GM12878 (cell line): ENCODE data around the gene GMDS. TPM values are rescaled to one million over a fixed set of nuclear protein-coding genes. Genes with fewer than 3 reads are reported as not detected.

ENCODE experiments used
- ATAC-seq: fragments of 200-7000 bp; cut with Tn5 transposase; 3 replicates; pipeline ENCODE4 v1.9.1; 2020; ENCODE audit warnings: mild to moderate bottlenecking, moderate library complexity
- BruUV-seq: library from RNA; stranded (reverse); fragments of 400-500 nt; replicated peaks from 2 replicates; lab custom pipeline; 2021; lab: Mats Ljungman, UMichigan
- CTCF ChIA-PET: fragments of 300-600 bp; sonication (Branson Sonifier 250); formaldehyde crosslinking; extraction: SDS; loops from one replicate; lab custom pipeline; 2021; ENCODE audit warnings: inconsistent platforms; lab: Yijun Ruan, JAX
- POLR2A ChIA-PET: fragments of 350-600 bp; formaldehyde crosslinking; extraction: SDS; loops from one replicate; lab custom pipeline; 2021; ENCODE audit warnings: inconsistent platforms; lab: Charles Lee
- RAD21 ChIA-PET: fragments of 300-600 bp; sonication (Branson Sonifier 250); formaldehyde crosslinking; loops from one replicate; lab custom pipeline; 2023; ENCODE audit warnings: antibody characterized with exemption; ENCODE audit not compliant: unreplicated experiment; lab: Charles Lee
- SMC1A ChIA-PET: fragments of 300-600 bp; sonication (Branson Sonifier 250); formaldehyde crosslinking; loops from one replicate; lab custom pipeline; 2023; ENCODE audit not compliant: unreplicated experiment, uncharacterized antibody; lab: Charles Lee
- DNase-seq: peaks from one replicate; pipeline ENCODE4 v3.0.0-alpha.2; 2011; ENCODE audit warnings: low read depth, low spot score
- FAIRE-seq: peaks from 3 replicates; lab custom pipeline; 2011; peaks lifted over from hg19 to GRCh38; lab: Jason Lieb, UNC
- H2AFZ ChIP-seq: 2 replicates; pipeline ENCODE4 v1.6.0; 2011; ENCODE audit warnings: low read depth, low read length, control low read depth; ENCODE audit not compliant: control insufficient read depth
- H3K27ac ChIP-seq: 2 replicates; pipeline ENCODE4 v1.5.1; 2011; ENCODE audit warnings: control low read depth; ENCODE audit not compliant: control insufficient read depth, insufficient read depth
- H3K27me3 ChIP-seq, 2 experiments: replicated peaks in 1 of 2; 2 replicates each; pipeline versions ENCODE4 v1.6.0 to v1.6.1; 2011; ENCODE audit warnings: low read length in 1 of 2; ENCODE audit not compliant: control insufficient read depth in 2 of 2, insufficient read depth in 2 of 2
- H3K36me3 ChIP-seq, 2 experiments: 2 replicates each; pipeline ENCODE4 v1.5.1; 2011; ENCODE audit warnings: low read length in 1 of 2; ENCODE audit not compliant: control insufficient read depth in 2 of 2, insufficient read depth in 2 of 2
- H3K4me1 ChIP-seq: 2 replicates; pipeline ENCODE4 v1.6.1; 2011; ENCODE audit warnings: mild to moderate bottlenecking, low read length, moderate library complexity, mixed read lengths; ENCODE audit not compliant: control insufficient read depth, insufficient read depth
- H3K4me2 ChIP-seq: 2 replicates; pipeline ENCODE4 v1.6.0; 2011; ENCODE audit warnings: control low read depth; ENCODE audit not compliant: control insufficient read depth, insufficient read depth
- H3K4me3 ChIP-seq: fragments of 200-600 bp; sonication (generic); 2 replicates; pipeline ENCODE4 v1.5.1; 2016
- H3K79me2 ChIP-seq: 2 replicates; pipeline ENCODE4 v1.6.0; 2011; ENCODE audit warnings: low read length; ENCODE audit not compliant: control insufficient read depth, insufficient read depth
- H3K9ac ChIP-seq: 2 replicates; pipeline ENCODE4 v1.8.0; 2011; ENCODE audit warnings: low read length, control low read depth, mixed read lengths; ENCODE audit not compliant: control insufficient read depth, insufficient read depth
- H3K9me3 ChIP-seq: replicated peaks from 3 replicates; pipeline ENCODE4 v1.5.1; 2011; ENCODE audit warnings: mild to moderate bottlenecking, low read length; ENCODE audit not compliant: control insufficient read depth, insufficient read depth
- H4K20me1 ChIP-seq: 2 replicates; pipeline ENCODE4 v1.6.0; 2011; ENCODE audit not compliant: control insufficient read depth, insufficient read depth
- ATF7 ChIP-seq: fragments of 450-650 bp; IDR thresholded peaks from 2 replicates; pipeline ENCODE4 v1.6.1; 2016; ENCODE audit warnings: low read depth, mild to moderate bottlenecking
- BRCA1 ChIP-seq: IDR thresholded peaks from 2 replicates; pipeline ENCODE4 v1.6.1; 2011; ENCODE audit warnings: low read depth, low read length, improper control_type of control experiment
- CHD2 ChIP-seq: IDR thresholded peaks from 2 replicates; pipeline ENCODE4 v1.6.1; 2011; ENCODE audit warnings: low read depth, low read length, improper control_type of control experiment, borderline replicate concordance
- ESRRA ChIP-seq: IDR thresholded peaks from 2 replicates; pipeline ENCODE4 v1.6.1; 2012; ENCODE audit warnings: mild to moderate bottlenecking, low read length, improper control_type of control experiment
- FOXM1 ChIP-seq: IDR thresholded peaks from 2 replicates; pipeline ENCODE4 v1.6.1; 2012; ENCODE audit warnings: low read depth, mild to moderate bottlenecking, inconsistent platforms, low read length, moderate library complexity
- IRF4 ChIP-seq: IDR thresholded peaks from 2 replicates; pipeline ENCODE4 v1.6.1; 2011; ENCODE audit warnings: low read depth, low read length
- MYC ChIP-seq: IDR thresholded peaks from 2 replicates; pipeline ENCODE4 v1.6.1; 2011; ENCODE audit warnings: mild to moderate bottlenecking, low read length, moderate library complexity, inconsistent platforms; ENCODE audit not compliant: insufficient read depth, insufficient replicate concordance, insufficient read length, severe bottlenecking
- NFYB ChIP-seq: IDR thresholded peaks from 2 replicates; pipeline ENCODE4 v1.6.1; 2011; ENCODE audit warnings: low read depth, mild to moderate bottlenecking, low read length, improper control_type of control experiment, moderate library complexity; ENCODE audit not compliant: insufficient read depth
- NR2C1 ChIP-seq: fragments of 450-650 bp; IDR thresholded peaks from 2 replicates; pipeline ENCODE4 v1.6.1; 2017; ENCODE audit warnings: antibody characterized with exemption, mild to moderate bottlenecking, moderate library complexity
- NR2C2 ChIP-seq: IDR thresholded peaks from 2 replicates; pipeline ENCODE4 v1.6.1; 2011; ENCODE audit warnings: borderline replicate concordance, low read depth; ENCODE audit not compliant: control insufficient read depth, insufficient read length
- NRF1 ChIP-seq: conservative IDR thresholded peaks from 2 replicates; pipeline ENCODE4 v1.6.1; 2011; ENCODE audit warnings: mild to moderate bottlenecking, low read depth, low read length, improper control_type of control experiment
- PAX5 ChIP-seq: IDR thresholded peaks from 2 replicates; pipeline ENCODE4 v1.6.1; 2011; ENCODE audit warnings: low read depth, low read length, borderline replicate concordance
- RFX5 ChIP-seq: IDR thresholded peaks from 2 replicates; pipeline ENCODE4 v1.6.1; 2011; ENCODE audit warnings: low read depth, low read length, improper control_type of control experiment
- SMARCA5 ChIP-seq: fragments of 450-650 bp; IDR thresholded peaks from 2 replicates; pipeline ENCODE4 v1.6.1; 2017; ENCODE audit warnings: mild to moderate bottlenecking
- TBL1XR1 ChIP-seq: IDR thresholded peaks from 2 replicates; pipeline ENCODE4 v1.6.1; 2012; ENCODE audit warnings: low read depth, low read length, improper control_type of control experiment
- TCF7 ChIP-seq: IDR thresholded peaks from 2 replicates; pipeline ENCODE4 v1.6.1; 2014; ENCODE audit warnings: antibody characterized with exemption, borderline replicate concordance
- ZBTB33 ChIP-seq: fragments of 450-650 bp; IDR thresholded peaks from 2 replicates; pipeline ENCODE4 v1.6.1; 2017; ENCODE audit warnings: mild to moderate bottlenecking
- WGBS: methylation state at CpG from one replicate; pipeline ENCODE4 v1.1.6; 2016; ENCODE audit warnings: low lambda C conversion rate; ENCODE audit not compliant: insufficient replicate concordance, insufficient coverage; ENCODE audit errors: missing lambda C conversion rate; 5-methylcytosine and 5-hydroxymethylcytosine counted together
- in situ Hi-C: fragments of 300-500 bp; cut with MboI; formaldehyde crosslinking; loops from 9 replicates; pipeline ENCODE4 v1.14.3; 2018; ENCODE audit warnings: mixed read lengths
- intact Hi-C: fragments of 100-400 bp; cut with micrococcal nuclease; formaldehyde crosslinking; loops from one replicate; pipeline ENCODE4 v1.14.2; 2022; ENCODE audit not compliant: unreplicated experiment
- polyA plus RNA-seq, 11 experiments: library from polyadenylated mRNA; depleted of rRNA in 4 of 11; unstranded in 6 of 11; stranded (reverse) in 5 of 11; fragments of >200 nt; fragmentation: Nextera tagmentation in 4 of 11; fragmentation: Illumina TruSeq in 1 of 11; extraction: Ambion mirVana in 4 of 11; extraction: Trizol in 1 of 11; gene quantifications; 1 replicate in 1 of 11; 2 replicates in 10 of 11; pipeline versions ENCODE4 v1.2.1 to v1.2.3, GENCODE V29; 2011 to 2016; ENCODE audit warnings: inconsistent platforms in 2 of 11, missing spikeins in 2 of 11, low read depth in 1 of 11
- total RNA-seq, 4 experiments: library from RNA; depleted of rRNA in 3 of 4; stranded (reverse); fragments of >200 nt in 3 of 4; fragmentation: Illumina TruSeq in 1 of 4; extraction: Trizol in 1 of 4; gene quantifications; 2 replicates each; pipeline versions ENCODE4 v1.2.1 to v1.2.3, GENCODE V29; 2013 to 2021

GMDS gene
- total and polyA plus RNA-seq, 10 of the 15 experiments (the other 5 are each of a cell fraction or from before 2014, with no cell fraction given): 0.61 to 53.8 (median 29.3) TPM

DNA sequence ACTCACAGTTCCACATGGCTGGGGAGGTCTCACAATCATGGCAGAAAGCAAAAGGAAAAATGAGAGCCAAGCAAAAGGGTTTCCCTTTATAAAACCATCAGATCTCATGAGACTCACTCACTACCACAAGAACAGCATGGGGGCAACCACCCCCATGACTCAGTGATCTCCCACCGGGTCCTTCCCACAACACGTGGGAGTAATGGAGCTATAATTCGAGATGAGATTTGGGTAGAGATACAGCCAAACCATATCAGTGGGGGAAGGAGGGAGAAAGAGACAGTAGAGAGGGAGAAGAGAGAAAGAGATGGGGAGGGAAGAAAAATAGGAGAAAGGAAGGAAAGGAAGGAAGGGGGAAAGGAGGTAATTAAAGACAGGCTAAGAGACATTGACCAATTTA, 30.1 kb downstream of the GMDS start:
- ATAC-seq (no peak), DNase-seq (no peak), FAIRE-seq (no peak)
- Histone ChIP-seq H3K4me1 (peaks cover 2% of the 10 kb centered on the region), H3K27ac (no peak overlapping the region), H3K79me2 (peaks cover 1% of the 10 kb centered on the region; the same call in 1 of the 2 replicates), H3K9ac (no peak overlapping the region), H2AFZ (no peak overlapping the region), H3K36me3 (no peaks in the 10 kb centered on the region), H3K9me3 (no peaks in the 10 kb centered on the region), H4K20me1 (no peaks in the 10 kb centered on the region), H3K27me3 (no peaks in the 10 kb centered on the region), H3K4me3 (no peak overlapping the region), H3K4me2 (no peak overlapping the region)
- no TSS peak for BruUV-seq
- intact Hi-C loops (no loop called here), in situ Hi-C loops (no loop called here)
- RAD21 ChIA-PET: no interaction called here
- SMC1A ChIA-PET: no interaction called here
- TF ChIP-seq IRF4: no peak
- TF ChIP-seq TCF7: no peak
- TF ChIP-seq NFYB: no peak
- TF ChIP-seq SMARCA5: no peak
- CTCF ChIA-PET: no interaction called here
- WGBS: 37% methylated on average over 3 of the region's 3 CpGs
- POLR2A ChIA-PET: no interaction called here

DNA sequence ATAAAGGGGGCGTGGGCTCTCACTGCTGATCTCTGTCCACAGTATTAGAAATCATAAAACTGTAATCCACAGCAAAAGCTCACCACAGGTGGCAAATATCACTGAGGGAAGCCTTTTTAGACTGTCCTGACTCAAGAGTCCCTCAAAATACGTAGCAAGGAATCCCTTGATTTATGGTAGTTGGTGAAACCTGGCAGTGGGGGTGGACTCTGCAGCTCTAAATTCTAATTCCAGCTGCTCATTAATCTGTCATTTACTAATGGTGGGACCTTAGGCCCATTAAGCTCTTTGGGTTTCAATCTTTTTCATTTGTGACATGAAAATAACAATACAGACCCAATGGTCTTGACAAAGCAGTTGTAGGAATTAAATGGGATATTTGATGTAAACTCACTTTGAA, 32.3 kb downstream of the GMDS start:
- DNase-seq: no peak
- no TSS peak for BruUV-seq
- no peaks in the 10 kb centered on the region for H4K20me1 ChIP-seq
- ATAC-seq: no peak
- no peak overlapping the region for H3K9ac ChIP-seq
- no peaks in the 10 kb centered on the region for H3K27me3 ChIP-seq
- in situ Hi-C loops: no loop called here
- SMC1A ChIA-PET: interaction anchor here (0.6 to 2.7 kb wide), 4 partner anchors 38 to 613 kb away, joined by 3 to 9 read pairs (median 3); no protein-coding TSS in a partner anchor
- POLR2A ChIA-PET: interaction anchor here (0.6 to 0.7 kb wide), 2 partner anchors 15 to 288 kb away, joined by 5 read pairs; no protein-coding TSS in a partner anchor
- no peaks in the 10 kb centered on the region for H3K4me1 ChIP-seq
- H3K9me3 ChIP-seq: no peaks in the 10 kb centered on the region
- FAIRE-seq: no peak
- RAD21 ChIA-PET: no interaction called here
- no peaks in the 10 kb centered on the region for H3K36me3 ChIP-seq
- CTCF ChIA-PET: interaction anchor here (0.6 to 3.1 kb wide), 3 partner anchors 9 to 141 kb away, joined by 3 to 25 read pairs (median 5); no protein-coding TSS in a partner anchor
- H3K4me2 ChIP-seq: no peak overlapping the region
- no peaks in the 10 kb centered on the region; the same call in 1 of the 2 replicates for H3K79me2 ChIP-seq
- 76% methylated on average over 2 of the region's 2 CpGs for WGBS
- H3K27ac ChIP-seq: no peak overlapping the region
- no peak overlapping the region for H2AFZ ChIP-seq
- H3K4me3 ChIP-seq: no peak overlapping the region
- intact Hi-C loops: no loop called here
- TF ChIP-seq ATF7 (no peak), NRF1 (no peak), BRCA1 (no peak), ESRRA (no peak), CHD2 (no peak), TBL1XR1 (no peak), FOXM1 (no peak), MYC (no peak), NR2C2 (no peak), ZBTB33 (no peak), NR2C1 (no peak), RFX5 (no peak), PAX5 (no peak)
